Measurements from ENCODE around the gene NR2C2. TPM values are rescaled to one million over a fixed set of nuclear protein-coding genes. Genes with fewer than 3 reads are reported as not detected.

NR2C2 gene
- total RNA-seq, 1 experiment from 2014 or later, result 50.8 TPM

DNA sequence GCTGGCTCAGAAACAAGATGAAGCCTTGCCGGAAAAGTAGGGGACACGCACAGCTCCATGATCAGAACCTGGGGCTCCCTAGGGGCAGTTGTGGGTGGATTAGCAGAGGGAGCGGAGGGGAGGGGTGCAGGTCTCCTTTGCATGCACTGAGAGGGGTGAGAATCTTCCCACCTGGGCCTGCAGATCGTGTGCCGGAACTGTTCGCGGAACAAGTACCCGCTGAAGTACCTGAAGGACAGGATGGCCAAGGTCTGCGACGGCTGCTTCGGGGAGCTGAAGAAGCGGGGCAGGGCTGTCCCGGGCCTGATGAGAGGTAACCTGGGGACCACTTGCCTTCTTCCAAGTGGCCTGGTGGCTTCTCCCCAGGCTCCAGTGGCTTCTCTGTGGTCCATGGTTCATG is 24.5 kb upstream of the NR2C2 start:
- no peaks in the 10 kb centered on the region for H3K27me3 Mint-ChIP-seq (ENCODE audit: low read depth)
- ChIA-PET CTCF (interaction anchor here (1.2 to 3.0 kb wide), 6 partner anchors 22 to 249 kb away, joined by 3 to 74 read pairs (median 8); no protein-coding TSS in a partner anchor), POLR2A (no interaction called here)
- no peaks in the 10 kb centered on the region for H3K36me3 Mint-ChIP-seq
- ATAC-seq (no peak), DNase-seq (ENCODE audit: low spot score) (no peak)
- H3K4me3 Mint-ChIP-seq, result no peak overlapping the region
- peaks cover 6% of the 10 kb centered on the region for H3K4me1 Mint-ChIP-seq
- peak overlapping the region; percentile 27; the same call in 1 of the 2 replicates for H3K27ac Mint-ChIP-seq
- H3K9me3 Mint-ChIP-seq, result no peaks in the 10 kb centered on the region
- TF ChIP-seq ZNF396 (CRISPR knock-in tag; IDR thresholded peaks at IDR 0.05; ENCODE audit: borderline replicate concordance) (no peak), ESRRA (CRISPR knock-in tag; IDR thresholded peaks at IDR 0.05; ENCODE audit: borderline replicate concordance) (no peak), ZNF281 (CRISPR knock-in tag; IDR thresholded peaks at IDR 0.05) (no peak), ELF4 (CRISPR knock-in tag; IDR thresholded peaks at IDR 0.05; ENCODE audit: low read depth) (no peak), RELA (CRISPR knock-in tag; IDR thresholded peaks at IDR 0.05; ENCODE audit: borderline replicate concordance) (no peak), FOXK1 (CRISPR knock-in tag; IDR thresholded peaks at IDR 0.05) (no peak), OVOL2 (CRISPR knock-in tag; IDR thresholded peaks at IDR 0.05; ENCODE audit: borderline replicate concordance) (no peak), SMAD3 (CRISPR knock-in tag; IDR thresholded peaks at IDR 0.05; ENCODE audit: borderline replicate concordance) (no peak), ZNF219 (CRISPR knock-in tag; IDR thresholded peaks at IDR 0.05; ENCODE audit: borderline replicate concordance) (no peak), SMAD4 (CRISPR knock-in tag; IDR thresholded peaks at IDR 0.05) (no peak), ARID4B (CRISPR knock-in tag; IDR thresholded peaks at IDR 0.05; ENCODE audit: borderline replicate concordance) (no peak), TEAD1 (CRISPR knock-in tag; IDR thresholded peaks at IDR 0.05) (no peak), USF1 (CRISPR knock-in tag; IDR thresholded peaks at IDR 0.05) (no peak), FOXJ3 (CRISPR knock-in tag; IDR thresholded peaks at IDR 0.05; ENCODE audit: borderline replicate concordance) (no peak), ZNF423 (CRISPR knock-in tag; IDR thresholded peaks at IDR 0.05) (no peak), AFF4 (CRISPR knock-in tag; IDR thresholded peaks at IDR 0.05; ENCODE audit: borderline replicate concordance) (no peak)
- TF ChIP-seq, protein P1, sequence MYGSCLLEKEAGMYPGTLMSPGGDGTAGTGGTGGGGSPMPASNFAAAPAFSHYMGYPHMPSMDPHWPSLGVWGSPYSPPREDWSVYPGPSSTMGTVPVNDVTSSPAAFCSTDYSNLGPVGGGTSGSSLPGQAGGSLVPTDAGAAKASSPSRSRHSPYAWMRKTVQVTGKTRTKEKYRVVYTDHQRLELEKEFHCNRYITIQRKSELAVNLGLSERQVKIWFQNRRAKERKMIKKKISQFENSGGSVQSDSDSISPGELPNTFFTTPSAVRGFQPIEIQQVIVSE (CRISPR knock-in tag; IDR thresholded peaks at IDR 0.05; ENCODE audit: borderline replicate concordance), result no peak
- TF ChIP-seq, protein P2, sequence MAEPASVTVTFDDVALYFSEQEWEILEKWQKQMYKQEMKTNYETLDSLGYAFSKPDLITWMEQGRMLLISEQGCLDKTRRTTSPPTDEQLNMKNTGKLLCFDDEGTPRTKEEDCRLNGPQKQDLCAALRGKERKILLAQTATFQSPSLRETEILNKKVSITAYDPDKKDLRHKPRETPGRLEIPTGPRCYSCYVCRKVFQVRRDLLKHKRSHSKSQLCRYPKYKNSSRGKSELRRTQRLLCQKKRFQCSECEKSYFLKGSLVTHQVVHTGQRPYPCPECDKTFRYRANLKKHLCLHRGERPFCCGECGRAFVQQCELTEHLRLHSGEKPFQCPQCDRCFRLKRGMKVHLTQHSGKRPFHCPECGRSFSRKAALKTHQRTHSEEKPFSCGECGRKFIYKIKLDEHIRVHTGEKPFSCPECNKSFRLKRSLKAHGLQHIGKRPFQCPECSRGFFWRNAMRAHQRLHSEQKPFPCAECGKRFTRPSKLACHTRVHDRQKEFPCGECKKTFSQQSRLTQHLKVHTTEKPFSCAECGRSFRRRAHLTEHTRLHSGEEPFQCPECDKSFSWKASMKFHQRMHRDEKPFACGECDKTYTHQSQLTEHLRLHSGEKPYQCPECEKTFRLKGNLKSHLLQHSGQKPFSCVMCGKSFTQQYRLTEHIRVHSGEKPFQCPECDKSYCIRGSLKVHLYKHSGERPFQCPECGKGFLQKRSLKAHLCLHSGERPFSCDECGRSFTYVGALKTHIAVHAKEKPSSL (CRISPR knock-in tag; conservative IDR thresholded peaks at IDR 0.05), result no peak
- TF ChIP-seq, protein P3, sequence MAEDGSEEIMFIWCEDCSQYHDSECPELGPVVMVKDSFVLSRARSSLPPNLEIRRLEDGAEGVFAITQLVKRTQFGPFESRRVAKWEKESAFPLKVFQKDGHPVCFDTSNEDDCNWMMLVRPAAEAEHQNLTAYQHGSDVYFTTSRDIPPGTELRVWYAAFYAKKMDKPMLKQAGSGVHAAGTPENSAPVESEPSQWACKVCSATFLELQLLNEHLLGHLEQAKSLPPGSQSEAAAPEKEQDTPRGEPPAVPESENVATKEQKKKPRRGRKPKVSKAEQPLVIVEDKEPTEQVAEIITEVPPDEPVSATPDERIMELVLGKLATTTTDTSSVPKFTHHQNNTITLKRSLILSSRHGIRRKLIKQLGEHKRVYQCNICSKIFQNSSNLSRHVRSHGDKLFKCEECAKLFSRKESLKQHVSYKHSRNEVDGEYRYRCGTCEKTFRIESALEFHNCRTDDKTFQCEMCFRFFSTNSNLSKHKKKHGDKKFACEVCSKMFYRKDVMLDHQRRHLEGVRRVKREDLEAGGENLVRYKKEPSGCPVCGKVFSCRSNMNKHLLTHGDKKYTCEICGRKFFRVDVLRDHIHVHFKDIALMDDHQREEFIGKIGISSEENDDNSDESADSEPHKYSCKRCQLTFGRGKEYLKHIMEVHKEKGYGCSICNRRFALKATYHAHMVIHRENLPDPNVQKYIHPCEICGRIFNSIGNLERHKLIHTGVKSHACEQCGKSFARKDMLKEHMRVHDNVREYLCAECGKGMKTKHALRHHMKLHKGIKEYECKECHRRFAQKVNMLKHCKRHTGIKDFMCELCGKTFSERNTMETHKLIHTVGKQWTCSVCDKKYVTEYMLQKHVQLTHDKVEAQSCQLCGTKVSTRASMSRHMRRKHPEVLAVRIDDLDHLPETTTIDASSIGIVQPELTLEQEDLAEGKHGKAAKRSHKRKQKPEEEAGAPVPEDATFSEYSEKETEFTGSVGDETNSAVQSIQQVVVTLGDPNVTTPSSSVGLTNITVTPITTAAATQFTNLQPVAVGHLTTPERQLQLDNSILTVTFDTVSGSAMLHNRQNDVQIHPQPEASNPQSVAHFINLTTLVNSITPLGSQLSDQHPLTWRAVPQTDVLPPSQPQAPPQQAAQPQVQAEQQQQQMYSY (CRISPR knock-in tag; IDR thresholded peaks at IDR 0.05), result no peak
